NCI-H526 (cell line): ENCODE measurements around the gene SLC41A1.
"Not testable (repeated sequence)": the region's sequence is repeated elsewhere in the genome, so short reads cannot be mapped to it uniquely, and the experiment has no call there.

Experiments
- DNase-seq, 2 experiments: peaks; one replicate each; lab custom pipeline; 2025; lab: John Stamatoyannopoulos, UW

The SLC41A1 gene

GRCh38 chr1:205812878-205813754, at the start of gene SLC41A1:
SLC41A1 (minus strand) TSS chr1:205813198; CDS start chr1:205810441, 2,757 bp downstream.
- DNase-seq, result peak; percentile 74 to 91

GRCh38 chr1:205861540-205861939, 48.5 kb upstream of the SLC41A1 start:
- no peak for DNase-seq

GRCh38 chr1:205858141-205858961, 45.4 kb upstream of the SLC41A1 start:
- DNase-seq, result no peak

GRCh38 chr1:205857501-205857900, 44.5 kb upstream of the SLC41A1 start:
- DNase-seq, result not testable (repeated sequence)

GRCh38 chr1:205856433-205856832, 43.4 kb upstream of the SLC41A1 start:
- DNase-seq, result no peak

- DNase-seq, result no peak
Measured at GRCh38 chr1:205852969-205853368, 40.0 kb upstream of the SLC41A1 start.

- no peak for DNase-seq
Measured at GRCh38 chr1:205851993-205852392, 39.0 kb upstream of the SLC41A1 start.

GRCh38 chr1:205849619-205850355, 36.8 kb upstream of the SLC41A1 start, which contains the start of gene PM20D1:
PM20D1 (minus strand) TSS chr1:205850132; CDS start chr1:205850072, 60 bp downstream.
- no peak for DNase-seq

GRCh38 chr1:205843036-205843859, 30.2 kb upstream of the SLC41A1 start:
- DNase-seq, result no peak

- no peak for DNase-seq
Measured at GRCh38 chr1:205842229-205842628, 29.2 kb upstream of the SLC41A1 start.

GRCh38 chr1:205840146-205840923, 27.3 kb upstream of the SLC41A1 start:
- no peak for DNase-seq

- no peak for DNase-seq
Measured at GRCh38 chr1:205837382-205837970, 24.5 kb upstream of the SLC41A1 start.

GRCh38 chr1:205834751-205835150, 21.8 kb upstream of the SLC41A1 start:
- no peak for DNase-seq

- no peak for DNase-seq
Measured at GRCh38 chr1:205832326-205832751, 19.3 kb upstream of the SLC41A1 start.

- DNase-seq, result peak in 1 of 2 experiments; percentile 42
Measured at GRCh38 chr1:205827623-205828022, 14.6 kb upstream of the SLC41A1 start.

GRCh38 chr1:205826995-205827394, 14.0 kb upstream of the SLC41A1 start:
- no peak for DNase-seq

- no peak for DNase-seq
Measured at GRCh38 chr1:205826016-205826806, 13.2 kb upstream of the SLC41A1 start.

- DNase-seq, result no peak
Measured at GRCh38 chr1:205824180-205824579, 11.2 kb upstream of the SLC41A1 start.

GRCh38 chr1:205823260-205823659, 10.3 kb upstream of the SLC41A1 start:
- peak in 1 of 2 experiments; percentile 13 for DNase-seq
